ENCODE data around the gene RPS6KA4. TPM values are rescaled to one million over a fixed set of nuclear protein-coding genes. Genes with fewer than 3 reads are reported as not detected.
"Not testable (repeated sequence)": the region's sequence is repeated elsewhere in the genome, so short reads cannot be mapped to it uniquely, and the experiment has no call there.

The RPS6KA4 gene
- total RNA-seq, 1 donor from 2014 or later = 12.7 TPM

GRCh38 chr11:64321533-64321932, 37.4 kb upstream of the RPS6KA4 start:
- H4K20me1 ChIP-seq (ENCODE audit: low read depth) = peaks cover 5% of the 10 kb centered on the region
- H3K4me2 ChIP-seq = no peak overlapping the region
- no peaks in the 10 kb centered on the region for H3K27me3 ChIP-seq
- H3K4me3 Mint-ChIP-seq = no peak overlapping the region
- DNase-seq (ENCODE audit: low spot score) = no peak
- peaks cover 16% of the 10 kb centered on the region for H3F3A ChIP-seq (ENCODE audit: low read depth)
- no peaks in the 10 kb centered on the region for H3K36me3 ChIP-seq
- no peak overlapping the region for H3K27ac ChIP-seq
- TF ChIP-seq EZH2 (IDR thresholded peaks at IDR 0.05) (no peak), CTCF (IDR thresholded peaks at IDR 0.05) (no peak), EZH2phosphoT487 (IDR thresholded peaks at IDR 0.05) (no peak)
- H3K4me3 ChIP-seq = no peak overlapping the region
- peaks cover 8% of the 10 kb centered on the region for H3K27me3 Mint-ChIP-seq (ENCODE audit: insufficient read depth, low read depth)
- no peak overlapping the region for H2AFZ ChIP-seq (replicated peaks)
- no peaks in the 10 kb centered on the region for H3K9me3 ChIP-seq (ENCODE audit: low read depth)
- peaks cover 12% of the 10 kb centered on the region for H3K4me1 Mint-ChIP-seq
- peaks cover 20% of the 10 kb centered on the region for H3K79me2 ChIP-seq (ENCODE audit: low read depth)
- H3K9ac ChIP-seq = no peak overlapping the region
- H3K4me1 ChIP-seq = peaks cover 7% of the 10 kb centered on the region
- H3K27ac Mint-ChIP-seq = no peak overlapping the region
- H3K36me3 Mint-ChIP-seq = peaks cover 10% of the 10 kb centered on the region
- peaks cover 1% of the 10 kb centered on the region for H3K9me3 Mint-ChIP-seq

- H3K36me3 Mint-ChIP-seq = peaks cover 10% of the 10 kb centered on the region
- H3K27ac Mint-ChIP-seq = no peak overlapping the region
- peaks cover 2% of the 10 kb centered on the region for H3F3A ChIP-seq (ENCODE audit: low read depth)
- no peaks in the 10 kb centered on the region for H3K9me3 ChIP-seq (ENCODE audit: low read depth)
- peaks cover 12% of the 10 kb centered on the region for H3K79me2 ChIP-seq (ENCODE audit: low read depth)
- no peak overlapping the region for H3K4me2 ChIP-seq
- no peaks in the 10 kb centered on the region for H3K36me3 ChIP-seq
- H3K4me3 ChIP-seq = no peak overlapping the region
- H2AFZ ChIP-seq (replicated peaks) = no peak overlapping the region
- H3K4me3 Mint-ChIP-seq = no peak overlapping the region
- peaks cover 8% of the 10 kb centered on the region for H3K27me3 Mint-ChIP-seq (ENCODE audit: insufficient read depth, low read depth)
- H3K27ac ChIP-seq = no peak overlapping the region
- DNase-seq (ENCODE audit: low spot score) = no peak
- no peaks in the 10 kb centered on the region for H4K20me1 ChIP-seq (ENCODE audit: low read depth)
- no peak for TF ChIP-seq EZH2phosphoT487 (IDR thresholded peaks at IDR 0.05)
- no peak for TF ChIP-seq EZH2 (IDR thresholded peaks at IDR 0.05)
- TF ChIP-seq CTCF (IDR thresholded peaks at IDR 0.05) = no peak
- H3K9me3 Mint-ChIP-seq = peaks cover 2% of the 10 kb centered on the region
- peaks cover 5% of the 10 kb centered on the region for H3K4me1 ChIP-seq
- H3K27me3 ChIP-seq = no peaks in the 10 kb centered on the region
- H3K9ac ChIP-seq = no peak overlapping the region
- H3K4me1 Mint-ChIP-seq = peaks cover 9% of the 10 kb centered on the region
Observed at GRCh38 chr11:64322925-64323260, 36.1 kb upstream of the RPS6KA4 start.

GRCh38 chr11:64323373-64323772, 35.6 kb upstream of the RPS6KA4 start:
- H3K27me3 Mint-ChIP-seq (ENCODE audit: insufficient read depth, low read depth) = peaks cover 8% of the 10 kb centered on the region
- H3K27ac Mint-ChIP-seq = no peak overlapping the region
- peaks cover 10% of the 10 kb centered on the region for H3K36me3 Mint-ChIP-seq
- H3K9me3 Mint-ChIP-seq = peaks cover 2% of the 10 kb centered on the region
- no peak overlapping the region for H3K27ac ChIP-seq
- no peak overlapping the region for H2AFZ ChIP-seq (replicated peaks)
- DNase-seq (ENCODE audit: low spot score) = no peak
- H3K79me2 ChIP-seq (ENCODE audit: low read depth) = peaks cover 10% of the 10 kb centered on the region
- TF ChIP-seq CTCF (IDR thresholded peaks at IDR 0.05) (no peak), EZH2 (IDR thresholded peaks at IDR 0.05) (no peak), EZH2phosphoT487 (IDR thresholded peaks at IDR 0.05) (no peak)
- H3K36me3 ChIP-seq = no peaks in the 10 kb centered on the region
- no peaks in the 10 kb centered on the region for H4K20me1 ChIP-seq (ENCODE audit: low read depth)
- H3K4me3 Mint-ChIP-seq = no peak overlapping the region
- no peak overlapping the region for H3K9ac ChIP-seq
- H3K4me1 Mint-ChIP-seq = peaks cover 9% of the 10 kb centered on the region
- no peak overlapping the region for H3K4me3 ChIP-seq
- H3K4me2 ChIP-seq = no peak overlapping the region
- no peaks in the 10 kb centered on the region for H3F3A ChIP-seq (ENCODE audit: low read depth)
- H3K4me1 ChIP-seq = peaks cover 5% of the 10 kb centered on the region
- no peaks in the 10 kb centered on the region for H3K27me3 ChIP-seq
- no peaks in the 10 kb centered on the region for H3K9me3 ChIP-seq (ENCODE audit: low read depth)

GRCh38 chr11:64323984-64324383, 35.0 kb upstream of the RPS6KA4 start:
- not testable (repeated sequence) for H3K27me3 ChIP-seq; H3K4me3 ChIP-seq; H3K9me3 Mint-ChIP-seq; H3K27me3 Mint-ChIP-seq (ENCODE audit: insufficient read depth, low read depth); H3K4me2 ChIP-seq; H3F3A ChIP-seq (ENCODE audit: low read depth); H2AFZ ChIP-seq (replicated peaks); H3K4me1 Mint-ChIP-seq; H3K79me2 ChIP-seq (ENCODE audit: low read depth); H4K20me1 ChIP-seq (ENCODE audit: low read depth); H3K4me3 Mint-ChIP-seq; H3K9me3 ChIP-seq (ENCODE audit: low read depth); H3K9ac ChIP-seq; H3K27ac ChIP-seq; H3K4me1 ChIP-seq; DNase-seq (ENCODE audit: low spot score); H3K36me3 ChIP-seq
- Mint-ChIP-seq H3K36me3 (peaks cover 10% of the 10 kb centered on the region), H3K27ac (peak overlapping the region; percentile 53)
